Thyroid gland (tissue), 4 donors: Measurements from ENCODE around the gene OCA2. TPM values are rescaled to one million over a fixed set of nuclear protein-coding genes. Genes with fewer than 3 reads are reported as not detected.

Experiments used
- DNase-seq, 2 donors: peaks; one replicate each; pipeline ENCODE4 v3.0.0-alpha.2; 2019
- H3K27ac ChIP-seq, 3 donors: fragments of 200-600 bp; sonication (generic); 1 replicate in 2 of 3; 2 replicates in 1 of 3; pipeline ENCODE4 v1.5.1; 2016 to 2019; ENCODE audit warnings: mild to moderate bottlenecking in 1 of 3, moderate library complexity in 1 of 3
- H3K27me3 ChIP-seq: fragments of 200-600 bp; sonication (generic); one replicate; pipeline ENCODE4 v1.5.1; 2019
- H3K36me3 ChIP-seq, 2 donors: fragments of 200-600 bp; sonication (generic); one replicate each; pipeline ENCODE4 v1.5.1; 2016 to 2019
- H3K4me1 ChIP-seq, 2 donors: fragments of 200-600 bp; sonication (generic); one replicate each; pipeline ENCODE4 v1.5.1; 2017 to 2019
- H3K4me3 ChIP-seq, 3 donors: fragments of 200-600 bp; sonication (generic); replicated peaks in 1 of 3; 1 replicate in 2 of 3; 2 replicates in 1 of 3; pipeline ENCODE4 v1.5.1; 2016; ENCODE audit warnings: mild to moderate bottlenecking in 1 of 3
- H3K9me3 ChIP-seq: fragments of 200-600 bp; sonication (generic); one replicate; pipeline ENCODE4 v1.5.1; 2017
- POLR2A ChIP-seq, 2 donors: fragments of 450-650 bp; IDR thresholded peaks; one replicate each; pipeline ENCODE4 v1.6.1; 2017; ENCODE audit warnings: antibody characterized with exemption in 2 of 2, mild to moderate bottlenecking in 2 of 2, moderate library complexity in 1 of 2
- WGBS, 2 donors: methylation state at CpG; one replicate each; pipeline ENCODE4 v1.1.5; 2017; 5-methylcytosine and 5-hydroxymethylcytosine counted together
- intact Hi-C: fragments of 100-400 bp; cut with DNase I; formaldehyde crosslinking; loops from one replicate; pipeline ENCODE4 v1.15.1; 2023
- total RNA-seq, 4 donors: library from RNA; depleted of rRNA; stranded (reverse); fragments of >200 nt; gene quantifications; one replicate each; pipeline ENCODE4 v1.2.3, GENCODE V29; 2016
- TF ChIP-seq, protein P1 (sequence below), 6 experiments: fragments of 200-600 bp in 3 of 6; fragments of 450-650 bp in 3 of 6; sonication (generic) in 3 of 6; IDR thresholded peaks; one replicate each; pipeline ENCODE4 v1.5.1; 2016 to 2019; ENCODE audit warnings: antibody characterized with exemption in 6 of 6, mild to moderate bottlenecking in 2 of 6, inconsistent platforms in 1 of 6, moderate library complexity in 1 of 6

The OCA2 gene
- total RNA-seq, 4 donors from 2014 or later, result 5.5 to 20.5 (median 13.8) TPM

DNA sequence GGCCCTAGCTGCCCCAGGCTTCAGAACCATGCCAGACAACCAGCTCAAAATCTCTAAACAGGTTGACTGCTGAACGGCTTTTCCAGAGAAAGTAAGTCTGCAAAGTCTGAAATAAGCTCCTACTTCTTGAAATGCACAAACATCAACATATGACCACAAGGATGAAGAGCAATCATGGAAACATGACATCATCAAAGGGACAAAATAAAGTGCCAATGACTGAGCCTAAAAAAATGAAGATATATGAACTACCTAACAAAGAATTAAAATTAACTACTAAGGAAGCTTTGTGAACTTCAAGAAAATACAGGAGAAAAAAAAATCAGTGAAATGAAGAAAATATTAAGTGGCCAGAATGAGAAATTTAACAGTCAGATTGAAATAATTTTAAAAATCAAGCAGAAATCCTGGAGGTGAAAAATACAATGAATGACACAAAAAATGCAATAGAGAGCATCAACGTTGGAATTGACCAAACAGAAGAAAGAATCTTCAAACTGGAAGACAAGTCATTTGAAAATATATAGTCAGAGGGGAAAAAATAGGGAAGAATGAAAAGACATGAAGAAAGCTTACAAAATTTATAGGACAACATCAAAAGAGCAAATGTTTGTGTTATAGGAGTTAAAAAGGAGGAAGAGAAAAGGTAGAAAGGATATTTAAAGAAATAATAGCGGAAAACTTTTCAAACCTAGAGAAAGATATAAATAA lies 364.2 kb downstream of the OCA2 start:
- TF ChIP-seq POLR2A (IDR thresholded peaks at IDR 0.05), result no peak
- TF ChIP-seq, protein P1, sequence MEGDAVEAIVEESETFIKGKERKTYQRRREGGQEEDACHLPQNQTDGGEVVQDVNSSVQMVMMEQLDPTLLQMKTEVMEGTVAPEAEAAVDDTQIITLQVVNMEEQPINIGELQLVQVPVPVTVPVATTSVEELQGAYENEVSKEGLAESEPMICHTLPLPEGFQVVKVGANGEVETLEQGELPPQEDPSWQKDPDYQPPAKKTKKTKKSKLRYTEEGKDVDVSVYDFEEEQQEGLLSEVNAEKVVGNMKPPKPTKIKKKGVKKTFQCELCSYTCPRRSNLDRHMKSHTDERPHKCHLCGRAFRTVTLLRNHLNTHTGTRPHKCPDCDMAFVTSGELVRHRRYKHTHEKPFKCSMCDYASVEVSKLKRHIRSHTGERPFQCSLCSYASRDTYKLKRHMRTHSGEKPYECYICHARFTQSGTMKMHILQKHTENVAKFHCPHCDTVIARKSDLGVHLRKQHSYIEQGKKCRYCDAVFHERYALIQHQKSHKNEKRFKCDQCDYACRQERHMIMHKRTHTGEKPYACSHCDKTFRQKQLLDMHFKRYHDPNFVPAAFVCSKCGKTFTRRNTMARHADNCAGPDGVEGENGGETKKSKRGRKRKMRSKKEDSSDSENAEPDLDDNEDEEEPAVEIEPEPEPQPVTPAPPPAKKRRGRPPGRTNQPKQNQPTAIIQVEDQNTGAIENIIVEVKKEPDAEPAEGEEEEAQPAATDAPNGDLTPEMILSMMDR (IDR thresholded peaks at IDR 0.05), result no peak
- no peaks in the 10 kb centered on the region for H3K36me3 ChIP-seq
- no peaks in the 10 kb centered on the region for H3K27me3 ChIP-seq
- WGBS, 2 donors, result 87 to 92% methylated on average over 3 of the region's 3 CpGs
- intact Hi-C loops, result no loop called here
- H3K9me3 ChIP-seq, result no peaks in the 10 kb centered on the region
- no peak overlapping the region for H3K4me3 ChIP-seq
- H3K4me1 ChIP-seq, result no peaks in the 10 kb centered on the region
- no peak overlapping the region for H3K27ac ChIP-seq
- DNase-seq, result no peak

DNA sequence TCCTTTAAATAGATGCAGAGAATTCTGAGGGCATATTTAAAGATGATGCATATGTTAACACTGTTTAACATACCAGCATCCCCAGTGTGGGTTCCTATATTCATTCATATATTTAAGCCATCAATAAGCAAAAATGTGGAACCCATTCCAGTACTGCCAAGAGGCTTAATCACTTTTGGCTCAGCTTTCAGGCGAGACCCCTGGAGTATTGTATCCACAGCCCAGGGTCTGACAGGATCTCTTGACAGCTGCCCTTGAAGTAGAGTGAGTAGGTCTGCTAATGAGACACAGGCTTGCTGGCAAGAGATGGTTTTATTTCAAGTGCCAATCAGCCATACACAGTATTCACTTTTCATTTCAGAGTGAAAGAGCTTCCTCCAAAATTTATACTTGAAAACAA lies 367.3 kb downstream of the OCA2 start:
- Histone ChIP-seq H3K4me1 (no peaks in the 10 kb centered on the region), H3K9me3 (no peaks in the 10 kb centered on the region), H3K4me3 (no peak overlapping the region), H3K36me3 (no peaks in the 10 kb centered on the region), H3K27me3 (no peaks in the 10 kb centered on the region), H3K27ac (no peak overlapping the region)
- intact Hi-C loops, result no loop called here
- WGBS, 2 donors, result 60 to 81% methylated on average over 1 of the region's 1 CpG
- DNase-seq, result no peak
- TF ChIP-seq, protein P1 (IDR thresholded peaks at IDR 0.05), result no peak
- TF ChIP-seq POLR2A (IDR thresholded peaks at IDR 0.05), result no peak

DNA sequence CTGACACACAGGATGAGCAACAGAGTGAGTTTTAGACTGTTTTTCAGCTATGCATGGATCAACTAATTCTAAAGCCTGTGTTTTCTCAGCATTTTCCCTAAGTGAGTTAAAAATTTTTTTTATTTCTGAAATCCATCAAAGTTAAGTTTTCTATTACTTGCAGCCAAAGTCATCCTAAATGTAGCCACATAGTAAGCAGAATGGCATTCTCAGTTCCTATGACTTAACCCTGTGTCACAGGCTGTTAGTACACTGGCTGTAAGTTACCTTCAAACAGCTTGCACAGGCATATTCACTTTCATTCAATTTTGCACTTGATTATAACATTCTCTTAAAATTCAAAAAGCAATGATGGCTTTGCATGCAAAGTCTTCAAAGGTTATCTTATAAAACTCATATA lies 368.2 kb downstream of the OCA2 start:
- no peak for DNase-seq
- Histone ChIP-seq H3K4me3 (no peak overlapping the region), H3K36me3 (no peaks in the 10 kb centered on the region), H3K27ac (no peak overlapping the region), H3K9me3 (no peaks in the 10 kb centered on the region), H3K27me3 (no peaks in the 10 kb centered on the region), H3K4me1 (no peaks in the 10 kb centered on the region)
- intact Hi-C loops, result no loop called here
- TF ChIP-seq POLR2A (IDR thresholded peaks at IDR 0.05), result no peak
- TF ChIP-seq, protein P1 (IDR thresholded peaks at IDR 0.05), result no peak

DNA sequence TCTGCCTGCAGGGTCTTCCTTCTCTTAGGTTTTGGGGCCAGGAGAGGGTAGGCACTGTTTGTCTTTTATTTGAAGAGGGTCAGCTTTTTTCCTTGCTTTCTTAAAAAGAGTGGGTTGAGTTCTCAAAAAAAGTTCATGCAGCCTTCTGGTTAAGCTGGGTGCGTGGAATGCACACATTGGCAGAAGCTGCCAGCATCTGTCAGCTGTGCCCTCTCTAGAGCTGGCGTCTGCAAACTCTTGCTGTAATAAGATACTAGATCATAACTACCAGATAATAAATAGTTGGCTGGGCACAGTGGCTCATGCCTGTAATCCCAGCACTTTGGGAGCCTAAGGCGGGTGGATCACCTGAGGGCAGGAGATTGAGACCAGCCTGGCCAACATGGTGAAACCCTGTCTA lies 373.4 kb downstream of the OCA2 start:
- no peaks in the 10 kb centered on the region for H3K36me3 ChIP-seq
- intact Hi-C loops, result no loop called here
- DNase-seq, result no peak
- no peaks in the 10 kb centered on the region for H3K4me1 ChIP-seq
- H3K27ac ChIP-seq, result no peak overlapping the region
- TF ChIP-seq POLR2A (IDR thresholded peaks at IDR 0.05), result no peak
- TF ChIP-seq, protein P1 (IDR thresholded peaks at IDR 0.05), result no peak
- WGBS, 2 donors, result 83 to 95% methylated on average over 3 of the region's 3 CpGs
- no peaks in the 10 kb centered on the region for H3K27me3 ChIP-seq
- H3K9me3 ChIP-seq, result no peaks in the 10 kb centered on the region
- H3K4me3 ChIP-seq, result no peak overlapping the region

DNA sequence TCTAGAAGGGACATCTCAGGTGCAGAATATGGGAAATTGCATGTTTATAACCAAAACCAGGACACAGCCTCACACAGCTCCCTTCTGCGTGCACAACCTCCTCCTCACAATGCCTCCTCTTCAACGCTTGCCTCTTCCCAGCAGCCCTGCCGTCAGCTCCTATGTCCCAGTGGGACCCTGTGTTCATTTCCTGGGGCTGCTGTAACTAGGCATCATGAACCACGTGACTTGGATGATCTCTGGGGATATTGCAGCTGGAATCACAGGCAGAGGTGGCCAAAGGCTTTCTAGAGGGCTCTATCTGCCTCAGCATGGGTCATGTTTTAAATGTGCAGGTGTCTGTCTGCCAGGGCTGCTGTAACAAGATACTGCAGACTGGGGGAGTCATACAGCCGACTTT lies 375.3 kb downstream of the OCA2 start:
- H3K27me3 ChIP-seq, result no peaks in the 10 kb centered on the region
- no peak overlapping the region for H3K4me3 ChIP-seq
- 70 to 72% methylated on average over 4 to 5 of the region's 5 CpGs for WGBS, 2 donors
- no peaks in the 10 kb centered on the region for H3K9me3 ChIP-seq
- TF ChIP-seq POLR2A (IDR thresholded peaks at IDR 0.05), result no peak
- TF ChIP-seq, protein P1 (IDR thresholded peaks at IDR 0.05), result no peak
- intact Hi-C loops, result no loop called here
- no peak for DNase-seq
- H3K27ac ChIP-seq, result no peak overlapping the region
- no peaks in the 10 kb centered on the region for H3K4me1 ChIP-seq
- no peaks in the 10 kb centered on the region for H3K36me3 ChIP-seq
